ENCODE results near the gene ZBTB40.
A peak's percentile ranks its signal among the peaks of the same experiment; 100 is the strongest.

ZBTB40 gene

DNA sequence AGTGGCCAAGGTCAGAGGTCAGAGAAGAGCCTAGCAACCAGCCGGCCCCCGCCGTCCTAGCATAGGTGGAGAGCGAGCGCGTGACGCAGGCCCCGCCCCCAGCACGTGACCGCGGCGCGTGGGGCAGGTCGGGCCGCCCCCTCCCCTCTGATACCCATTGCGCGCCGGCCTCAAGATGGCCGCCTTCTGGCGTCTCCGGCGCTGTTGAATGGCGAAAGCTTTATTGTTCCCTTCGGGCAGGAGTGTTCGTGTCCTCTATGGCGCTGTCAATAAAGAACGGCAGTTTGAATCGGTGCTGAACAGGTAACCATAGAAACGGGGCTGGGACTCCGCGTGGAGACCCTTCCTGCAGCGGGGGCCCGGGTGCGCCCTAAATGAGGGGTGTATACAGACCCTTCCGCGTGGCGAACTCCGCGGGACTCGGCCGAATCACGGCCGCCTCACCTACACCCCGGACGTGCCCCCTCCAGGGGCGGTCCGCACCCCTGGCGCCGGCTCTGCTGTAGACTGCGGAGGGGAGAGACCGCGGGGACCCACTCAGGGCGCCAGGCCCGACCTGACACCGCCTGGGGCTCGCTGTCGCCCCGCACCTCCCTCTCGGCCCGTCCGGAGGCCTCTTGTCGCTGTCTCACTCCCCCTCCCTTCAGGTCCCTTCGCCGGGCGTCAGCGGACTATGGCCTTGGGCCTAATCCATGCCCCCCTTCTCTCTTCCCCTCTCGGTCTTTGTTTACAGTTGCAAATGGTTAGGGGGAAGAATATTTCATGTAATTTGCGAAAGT lies at the start of gene ZBTB40:
Gene ZBTB40 (plus strand): TSS at position 150 of the 779 bp plus-strand sequence. CDS start 38,098 bp downstream, outside the sequence.
- DNase-seq (ENCODE audit: low spot score), result peak; percentile 97

DNA sequence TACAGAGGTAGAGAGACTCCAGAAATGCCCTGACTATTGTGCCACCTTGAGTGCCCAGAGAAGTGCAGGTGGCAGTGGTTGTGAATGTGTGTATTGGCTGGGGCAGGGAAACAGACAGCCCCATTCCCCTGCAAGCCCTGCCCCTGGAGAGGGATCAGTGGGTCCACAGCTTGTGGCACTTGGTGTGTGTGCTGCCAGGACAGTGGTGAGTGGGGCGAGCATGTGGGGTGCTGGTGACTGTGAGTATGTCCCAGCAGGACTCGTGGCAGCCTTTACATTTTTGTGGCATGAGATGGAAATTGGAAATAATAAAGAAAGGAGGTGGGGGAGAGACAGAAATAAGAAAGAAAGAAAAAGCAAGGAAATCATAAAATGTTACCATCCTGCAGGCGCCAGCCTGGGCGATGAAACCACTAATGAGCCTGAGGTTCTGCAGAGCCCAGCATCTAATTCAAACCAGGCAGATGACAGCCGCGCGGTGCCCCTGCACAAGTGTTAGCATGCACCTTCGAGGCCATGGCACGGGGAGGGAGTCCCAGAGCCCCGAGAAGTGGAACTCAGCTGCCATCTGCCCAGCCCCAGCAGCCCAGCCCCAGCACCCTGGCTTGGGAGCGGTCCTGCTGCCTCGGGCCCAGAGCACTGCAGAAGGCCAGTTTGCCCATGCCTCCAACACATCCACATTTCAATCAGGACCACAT lies 49.1 kb upstream of the ZBTB40 start:
- DNase-seq (ENCODE audit: low spot score), result no peak

DNA sequence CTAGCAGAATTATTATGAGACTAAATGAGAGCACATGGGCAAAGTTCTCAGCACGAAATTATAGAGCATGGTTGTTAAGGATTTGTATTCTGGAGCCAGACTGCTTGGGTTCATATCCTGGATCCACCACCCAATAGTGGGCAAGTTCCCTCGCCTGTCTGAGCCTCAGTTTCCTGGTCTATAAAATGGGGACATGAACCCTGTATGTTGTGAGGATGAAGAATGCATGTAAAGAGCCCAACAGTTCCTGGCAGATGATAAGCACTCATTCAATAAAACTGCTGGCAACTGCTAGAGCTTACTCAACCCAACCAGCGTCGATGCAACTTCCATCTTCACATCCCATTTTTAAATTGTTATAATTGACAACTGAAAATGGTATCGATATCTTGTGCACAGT lies 47.2 kb upstream of the ZBTB40 start:
- no peak for DNase-seq (ENCODE audit: low spot score)

DNA sequence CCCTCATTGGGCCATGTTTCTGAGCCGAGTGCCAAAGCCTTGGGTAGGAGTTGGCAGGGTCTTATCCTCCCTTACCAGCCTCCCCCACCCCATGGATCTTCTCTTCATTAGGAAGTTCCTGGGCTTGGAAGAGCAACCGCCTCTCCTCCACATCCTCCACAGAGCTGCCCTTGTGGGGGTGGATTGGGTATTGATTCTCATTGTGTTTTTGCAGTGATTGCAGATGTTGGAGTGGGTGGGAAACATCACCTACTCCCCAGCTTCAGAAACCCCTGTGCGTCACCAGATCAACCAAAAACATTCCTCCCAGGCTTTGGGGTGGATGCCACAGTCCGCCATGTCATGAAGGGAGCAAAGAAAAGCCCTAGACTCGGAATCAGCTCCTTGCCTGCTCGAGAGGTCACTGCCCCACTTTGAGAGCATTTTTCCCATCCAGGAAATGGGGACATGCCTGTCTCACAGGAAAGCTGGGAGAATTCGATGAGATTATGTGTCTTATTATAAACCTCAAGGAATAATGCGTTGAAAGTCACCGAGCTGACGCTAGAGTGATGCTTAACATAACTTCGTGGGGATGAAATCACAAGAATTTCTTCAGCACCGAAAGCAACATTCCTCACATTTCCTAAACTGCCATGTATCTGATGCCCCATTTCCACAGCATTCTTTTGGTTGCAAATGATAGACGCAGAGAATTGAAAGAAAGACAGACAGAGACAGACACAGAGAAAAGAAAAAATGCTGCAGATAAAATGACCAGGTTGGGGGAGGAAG lies 44.7 kb upstream of the ZBTB40 start:
- DNase-seq (ENCODE audit: low spot score), result no peak

DNA sequence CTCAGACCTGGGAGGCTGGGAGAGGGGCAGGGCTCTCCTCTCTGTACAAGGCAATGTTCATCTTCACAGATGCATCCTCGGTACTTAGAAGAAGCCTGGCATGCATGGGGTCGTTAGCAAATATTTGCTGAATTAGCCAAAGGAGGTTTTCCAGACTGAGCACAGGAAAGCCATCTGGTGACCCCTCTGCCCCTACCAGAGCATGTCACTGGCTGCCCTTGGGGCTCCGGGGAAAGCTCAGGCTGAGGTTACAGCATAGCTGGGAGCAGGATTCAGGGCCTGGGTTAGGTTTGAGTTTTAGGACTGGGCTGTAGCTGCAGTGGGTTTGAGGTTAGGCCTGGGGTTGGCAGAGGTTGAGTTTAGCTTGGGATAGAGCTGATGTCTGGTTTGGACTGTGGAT lies 43.4 kb upstream of the ZBTB40 start:
- DNase-seq (ENCODE audit: low spot score), result no peak

DNA sequence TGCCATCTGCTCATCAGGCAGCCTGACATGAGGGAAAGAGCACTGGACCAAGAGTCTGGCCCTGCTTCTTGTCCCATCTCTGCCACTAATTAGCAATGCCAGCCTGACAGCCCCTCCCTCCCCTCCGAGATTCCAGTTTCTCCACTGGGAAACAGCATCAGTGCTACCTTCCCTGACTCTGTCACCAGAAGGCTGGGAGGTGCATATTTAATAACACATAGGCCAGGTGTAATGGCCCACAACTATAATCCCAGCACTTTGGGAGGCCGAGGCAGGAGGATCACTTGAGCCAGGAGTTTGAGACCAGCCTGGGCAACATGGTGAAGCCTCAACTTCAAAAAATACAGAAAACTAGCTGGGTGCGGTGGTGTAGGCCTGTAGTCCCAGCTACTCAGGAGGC lies 41.2 kb upstream of the ZBTB40 start:
- no peak for DNase-seq (ENCODE audit: low spot score)

- no peak for DNase-seq (ENCODE audit: low spot score)
Measured at GRCh38 chr1:22410928-22411495, 40.6 kb upstream of the ZBTB40 start.

DNA sequence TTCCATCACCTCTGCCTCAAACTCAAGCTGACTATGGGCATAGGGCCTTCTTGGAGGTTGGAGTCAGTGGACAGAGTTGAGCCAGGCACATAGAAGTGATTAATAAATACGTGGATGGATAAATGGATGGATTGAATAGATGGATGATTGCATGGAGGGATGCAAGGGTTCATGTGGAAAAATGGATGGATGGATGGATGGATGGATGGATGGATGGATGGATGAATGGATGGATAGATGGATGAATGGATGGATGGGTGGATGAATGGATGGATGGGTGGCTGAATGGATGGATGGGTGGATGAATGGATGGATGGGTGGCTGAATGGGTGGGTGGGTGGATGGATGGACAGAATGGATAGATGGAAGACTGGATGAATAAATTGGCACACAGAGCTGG lies 40.1 kb upstream of the ZBTB40 start:
- no peak for DNase-seq (ENCODE audit: low spot score)

DNA sequence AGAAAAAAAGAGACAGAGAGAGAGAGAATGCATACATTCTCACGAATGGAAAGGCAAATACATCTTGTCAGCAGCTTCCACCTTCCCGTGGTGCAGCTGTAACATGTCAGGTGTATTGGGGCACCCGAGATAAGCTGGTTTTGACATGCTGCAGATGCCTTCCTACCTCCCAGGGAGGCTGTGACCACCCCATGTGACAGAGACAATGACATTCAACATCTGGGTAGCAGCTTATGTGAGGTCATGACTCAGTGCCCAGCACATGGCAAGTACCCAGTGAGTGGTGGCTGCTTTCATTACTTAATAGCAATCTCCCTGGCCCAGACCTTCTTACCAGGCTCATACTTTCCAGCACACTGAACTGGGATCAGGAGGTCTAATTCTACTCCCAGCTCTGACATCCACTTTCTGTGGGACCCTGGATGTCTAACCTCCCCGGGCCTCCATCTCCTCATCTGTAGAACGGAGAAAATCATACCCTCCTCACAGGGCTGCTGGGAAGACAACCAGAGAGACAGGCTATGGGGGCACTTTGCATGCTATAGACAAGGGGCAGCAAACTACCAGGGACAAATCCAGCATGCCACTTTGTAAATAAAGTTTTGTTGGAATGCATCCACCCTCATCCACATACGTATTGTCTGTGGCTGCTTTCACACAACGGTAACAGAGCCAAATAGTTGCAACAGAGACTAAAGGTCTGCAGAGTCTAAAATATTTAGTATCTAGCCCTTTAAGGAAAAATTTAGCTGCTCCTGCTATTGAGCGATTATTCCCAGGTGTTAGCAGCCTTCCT lies 38.5 kb upstream of the ZBTB40 start:
- DNase-seq (ENCODE audit: low spot score), result peak; percentile 65

GRCh38 chr1:22413799-22414198 lies 37.9 kb upstream of the ZBTB40 start:
- DNase-seq (ENCODE audit: low spot score), result no peak

GRCh38 chr1:22414244-22414751 lies 37.4 kb upstream of the ZBTB40 start:
- DNase-seq (ENCODE audit: low spot score), result peak; percentile 22

GRCh38 chr1:22415489-22415888 lies 36.2 kb upstream of the ZBTB40 start:
- DNase-seq (ENCODE audit: low spot score), result no peak

- peak; percentile 76 for DNase-seq (ENCODE audit: low spot score)
Measured at GRCh38 chr1:22416555-22417454, 34.8 kb upstream of the ZBTB40 start.

DNA sequence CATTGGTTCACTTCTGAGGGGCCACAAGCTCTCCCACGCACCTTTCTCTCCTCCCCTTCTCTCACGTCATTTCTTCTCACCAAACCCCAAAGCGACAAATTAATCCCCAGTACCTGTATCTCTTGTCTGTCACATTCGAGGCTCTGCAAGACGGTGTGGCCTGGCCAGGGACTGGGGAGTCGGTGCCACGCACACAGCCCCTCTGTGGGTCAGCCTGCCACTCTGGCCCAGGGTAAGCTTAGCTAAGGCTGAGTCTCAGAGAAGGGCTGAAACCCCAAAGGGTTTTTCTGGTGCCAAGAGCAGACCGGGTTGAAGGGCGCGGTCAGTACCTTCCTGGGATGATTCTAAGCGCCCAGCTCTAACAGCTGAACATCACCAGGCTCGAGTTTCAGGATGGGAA lies 34.2 kb upstream of the ZBTB40 start:
- DNase-seq (ENCODE audit: low spot score), result no peak

DNA sequence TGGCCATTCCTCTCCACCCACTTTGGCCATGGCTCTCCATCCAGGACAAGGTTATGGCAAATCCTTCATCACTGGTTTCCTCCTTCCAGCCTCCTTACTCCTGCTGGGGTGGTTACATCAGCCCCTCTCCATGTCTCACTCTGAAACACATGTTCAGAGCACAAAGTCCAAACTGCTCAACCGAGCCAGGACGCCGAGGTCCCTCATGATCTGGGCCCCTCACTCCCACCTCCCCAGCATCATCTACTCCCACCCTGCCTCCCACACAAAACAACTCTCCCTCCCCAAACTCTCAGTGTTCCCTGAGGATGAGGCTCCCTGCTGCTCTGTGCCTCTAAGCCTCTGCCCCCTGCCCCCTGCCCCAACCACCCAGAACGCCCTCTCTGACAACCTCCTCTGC lies 33.3 kb upstream of the ZBTB40 start:
- peak; percentile 42 for DNase-seq (ENCODE audit: low spot score)

GRCh38 chr1:22418933-22419382 lies 32.7 kb upstream of the ZBTB40 start:
- peak; percentile 83 for DNase-seq (ENCODE audit: low spot score)

DNA sequence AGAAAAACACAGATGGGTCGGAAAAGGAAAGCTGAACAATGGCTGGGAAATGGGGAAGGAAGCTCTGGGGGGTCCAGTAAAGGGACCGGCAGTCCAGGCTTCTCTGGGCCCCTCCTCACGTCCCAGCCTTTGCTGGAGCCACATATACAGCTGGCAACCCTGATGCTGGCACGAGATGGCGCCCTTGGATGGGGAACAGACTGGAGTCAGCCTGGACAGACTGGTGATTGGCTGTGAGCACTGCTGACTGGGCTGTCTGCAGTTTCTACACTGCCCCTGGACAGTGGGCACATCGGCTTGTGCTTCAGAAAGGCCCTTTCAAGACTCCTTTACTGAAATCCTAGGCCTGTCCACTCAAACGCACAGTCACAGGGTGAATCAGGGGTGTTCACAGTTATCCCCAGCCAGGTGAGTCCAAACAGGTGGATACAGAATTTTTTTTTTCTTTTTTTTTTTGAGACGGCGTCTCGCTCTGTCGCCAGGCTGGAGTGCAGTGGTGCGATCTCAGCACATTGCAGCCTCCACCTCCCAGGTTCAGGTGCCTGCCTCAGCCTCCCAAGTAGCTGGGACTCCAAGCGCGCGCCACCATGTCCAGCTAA lies 31.1 kb upstream of the ZBTB40 start:
- DNase-seq (ENCODE audit: low spot score), result peak; percentile 76

GRCh38 chr1:22426781-22427180 lies 24.9 kb upstream of the ZBTB40 start:
- DNase-seq (ENCODE audit: low spot score), result no peak

DNA sequence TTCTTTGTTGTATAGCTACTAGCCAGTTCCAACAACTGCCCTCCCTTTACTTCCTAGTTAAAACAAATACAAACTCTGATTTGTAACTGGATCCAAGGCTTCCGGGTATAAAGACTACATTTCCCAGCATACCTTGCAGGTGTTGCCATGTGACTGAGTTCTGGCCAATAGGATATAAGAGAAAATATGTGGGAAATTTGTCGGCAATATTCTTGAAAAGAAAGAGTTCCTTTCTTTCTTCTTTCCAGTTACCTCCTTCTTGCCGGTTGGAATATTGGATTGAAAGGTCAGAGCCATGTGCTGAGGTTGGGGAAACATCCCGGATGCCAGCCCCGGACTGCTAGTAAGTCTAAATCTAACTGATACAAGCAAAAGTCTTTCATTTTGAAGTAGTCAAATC lies 23.0 kb upstream of the ZBTB40 start:
- DNase-seq (ENCODE audit: low spot score), result peak; percentile 34

GRCh38 chr1:22431965-22432364 lies 19.7 kb upstream of the ZBTB40 start:
- no peak for DNase-seq (ENCODE audit: low spot score)

Measured in kidney tubule cell (primary cell).